PC-9 (cell line): ENCODE results near the gene WNT10A. TPM values are rescaled to one million over a fixed set of nuclear protein-coding genes. Genes with fewer than 3 reads are reported as not detected.

Experiments
- BruUV-seq: library from RNA; stranded (reverse); fragments of 400-500 nt; replicated peaks from 2 replicates; lab custom pipeline; 2021; lab: Mats Ljungman, UMichigan
- CTCF ChIA-PET: fragments of 300-600 bp; sonication (Branson Sonifier 250); formaldehyde crosslinking; loops from one replicate; lab custom pipeline; 2022; ENCODE audit warnings: antibody characterized with exemption; lab: Charles Lee
- POLR2A ChIA-PET: fragments of 300-600 bp; sonication (Branson Sonifier 250); formaldehyde crosslinking; loops from one replicate; lab custom pipeline; 2022; ENCODE audit warnings: antibody characterized with exemption; ENCODE audit not compliant: unreplicated experiment; lab: Charles Lee
- DNase-seq, 2 experiments: peaks; one replicate each; pipeline versions ENCODE4 v3.0.0 to v3.0.0-alpha.2; 2015 to 2022; ENCODE audit warnings: mixed read lengths in 1 of 2
- H2AFZ ChIP-seq: fragments of 200-600 bp; sonication (generic); 2 replicates; pipeline ENCODE4 v1.8.1; 2017; ENCODE audit warnings: antibody characterized with exemption
- H3F3A ChIP-seq: fragments of 200-600 bp; sonication (generic); 2 replicates; pipeline ENCODE4 v1.8.1; 2017; ENCODE audit warnings: antibody characterized with exemption, mild to moderate bottlenecking, low read depth; ENCODE audit not compliant: insufficient read depth
- H3K27ac ChIP-seq: fragments of 200-600 bp; sonication (generic); 2 replicates; pipeline ENCODE4 v1.6.1; 2016; ENCODE audit warnings: mixed run types
- H3K27me3 ChIP-seq: fragments of 200-600 bp; sonication (generic); 2 replicates; pipeline ENCODE4 v1.6.1; 2016; ENCODE audit warnings: low read depth, mixed run types; ENCODE audit not compliant: insufficient read depth
- H3K36me3 ChIP-seq: fragments of 200-600 bp; sonication (generic); 2 replicates; pipeline ENCODE4 v1.6.1; 2016; ENCODE audit warnings: low read depth, mixed run types
- H3K4me1 ChIP-seq: fragments of 200-600 bp; sonication (generic); replicated peaks from 2 replicates; pipeline ENCODE4 v1.6.1; 2016; ENCODE audit warnings: mixed run types; ENCODE audit not compliant: insufficient read depth
- H3K4me2 ChIP-seq: fragments of 200-600 bp; sonication (generic); 2 replicates; pipeline ENCODE4 v1.6.1; 2017; ENCODE audit warnings: mixed run types
- H3K4me3 ChIP-seq: fragments of 200-600 bp; sonication (generic); 2 replicates; pipeline ENCODE4 v1.6.1; 2016; ENCODE audit warnings: mixed run types
- H3K79me2 ChIP-seq: fragments of 200-600 bp; sonication (generic); 2 replicates; pipeline ENCODE4 v1.6.1; 2017; ENCODE audit warnings: low read depth, mixed run types
- H3K9me2 ChIP-seq: fragments of 200-600 bp; sonication (generic); 2 replicates; pipeline ENCODE4 v1.8.1; 2017; ENCODE audit warnings: mild to moderate bottlenecking; ENCODE audit not compliant: insufficient read depth
- H3K9me3 ChIP-seq: fragments of 200-600 bp; sonication (generic); 2 replicates; pipeline ENCODE4 v1.8.1; 2016; ENCODE audit warnings: low read depth; ENCODE audit not compliant: insufficient read depth
- H4K20me1 ChIP-seq: fragments of 200-600 bp; sonication (generic); 2 replicates; pipeline ENCODE4 v1.8.1; 2017; ENCODE audit not compliant: insufficient read depth
- CTCF ChIP-seq: fragments of 200-600 bp; sonication (generic); conservative IDR thresholded peaks from 2 replicates; pipeline ENCODE4 v1.6.1; 2017; ENCODE audit warnings: mixed run types, antibody characterized with exemption, mild to moderate bottlenecking, moderate library complexity
- EZH2 ChIP-seq: fragments of 200-600 bp; sonication (generic); IDR thresholded peaks from 2 replicates; pipeline ENCODE4 v1.8.0; 2017; ENCODE audit warnings: antibody characterized with exemption, low read depth
- intact Hi-C: fragments of 100-400 bp; cut with micrococcal nuclease; formaldehyde crosslinking; loops from one replicate; pipeline ENCODE4 v1.10.0; 2022; ENCODE audit not compliant: unreplicated experiment
- total RNA-seq: library from RNA; stranded (reverse); gene quantifications from 2 replicates; pipeline ENCODE4 v1.2.3, GENCODE V29; 2021

Gene WNT10A
- total RNA-seq, 1 experiment from 2014 or later = 1.2 TPM

GRCh38 chr2:218910741-218911140, 30.1 kb downstream of the WNT10A start:
- peak overlapping the region; percentile 92 for H3K4me2 ChIP-seq
- ChIA-PET CTCF (interaction anchor here (1.9 kb wide), 1 partner anchor 13 kb away, joined by 15 read pairs; no protein-coding TSS in a partner anchor), POLR2A (no interaction called here)
- no peaks in the 10 kb centered on the region for H3K79me2 ChIP-seq
- no peak overlapping the region for H2AFZ ChIP-seq
- no peak for DNase-seq
- no peaks in the 10 kb centered on the region for H3K27me3 ChIP-seq
- H3K9me3 ChIP-seq = no peaks in the 10 kb centered on the region
- H3F3A ChIP-seq = peaks cover 9% of the 10 kb centered on the region; the same call in 1 of the 2 replicates
- BruUV-seq = no TSS peak
- no peak overlapping the region for H3K4me3 ChIP-seq
- H3K9me2 ChIP-seq = no peaks in the 10 kb centered on the region
- intact Hi-C loops = no loop called here
- H3K4me1 ChIP-seq = peaks cover 15% of the 10 kb centered on the region
- H4K20me1 ChIP-seq = no peaks in the 10 kb centered on the region
- H3K27ac ChIP-seq = no peak overlapping the region
- no peaks in the 10 kb centered on the region for H3K36me3 ChIP-seq
- TF ChIP-seq CTCF = no peak
- no peak for TF ChIP-seq EZH2

- Histone ChIP-seq H3K4me1 (no peaks in the 10 kb centered on the region), H3K79me2 (no peaks in the 10 kb centered on the region), H3K4me3 (no peak overlapping the region), H3K9me2 (no peaks in the 10 kb centered on the region; the same call in 1 of the 2 replicates), H2AFZ (no peak overlapping the region), H3K27ac (no peak overlapping the region), H3K9me3 (peaks cover 7% of the 10 kb centered on the region; the same call in 1 of the 2 replicates), H3K36me3 (no peaks in the 10 kb centered on the region), H3F3A (no peaks in the 10 kb centered on the region), H3K4me2 (no peak overlapping the region), H3K27me3 (no peaks in the 10 kb centered on the region), H4K20me1 (no peaks in the 10 kb centered on the region)
- ChIA-PET CTCF (no interaction called here), POLR2A (no interaction called here)
- no TSS peak for BruUV-seq
- intact Hi-C loops = no loop called here
- no peak for DNase-seq
- TF ChIP-seq EZH2 (no peak), CTCF (no peak)
These were observed 39.9 kb downstream of the WNT10A start for GRCh38 chr2:218920504-218920903.

GRCh38 chr2:218924757-218925156, 44.1 kb downstream of the WNT10A start:
- no peaks in the 10 kb centered on the region for H3K27me3 ChIP-seq
- ChIA-PET POLR2A (no interaction called here), CTCF (no interaction called here)
- no peak overlapping the region for H3K4me2 ChIP-seq
- no peak overlapping the region for H3K4me3 ChIP-seq
- H3K4me1 ChIP-seq = no peaks in the 10 kb centered on the region
- H3K9me3 ChIP-seq = peaks cover 8% of the 10 kb centered on the region; the same call in 1 of the 2 replicates
- H3F3A ChIP-seq = no peaks in the 10 kb centered on the region
- intact Hi-C loops = no loop called here
- no TSS peak for BruUV-seq
- no peak overlapping the region for H3K27ac ChIP-seq
- no peaks in the 10 kb centered on the region for H3K79me2 ChIP-seq
- H4K20me1 ChIP-seq = no peaks in the 10 kb centered on the region
- H3K9me2 ChIP-seq = no peaks in the 10 kb centered on the region
- DNase-seq = no peak
- no peaks in the 10 kb centered on the region for H3K36me3 ChIP-seq
- no peak overlapping the region for H2AFZ ChIP-seq
- TF ChIP-seq CTCF = no peak
- no peak for TF ChIP-seq EZH2
